Hepatocyte (in vitro differentiated cells): Measurements from ENCODE around the gene RCOR2.

ENCODE experiments used
- EZH2phosphoT487 ChIP-seq: fragments of 200-600 bp; sonication (generic); IDR thresholded peaks from one replicate; pipeline ENCODE4 v1.6.1; 2018; ENCODE audit warnings: antibody characterized with exemption, mild to moderate bottlenecking, low read depth, moderate library complexity; ENCODE audit not compliant: unreplicated experiment, severe bottlenecking
- TF ChIP-seq, protein P1 (sequence below): fragments of 200-600 bp; sonication (generic); IDR thresholded peaks from 2 replicates; pipeline ENCODE4 v1.5.1; 2016; ENCODE audit warnings: antibody characterized with exemption, mild to moderate bottlenecking; ENCODE audit not compliant: poor library complexity

DNA sequence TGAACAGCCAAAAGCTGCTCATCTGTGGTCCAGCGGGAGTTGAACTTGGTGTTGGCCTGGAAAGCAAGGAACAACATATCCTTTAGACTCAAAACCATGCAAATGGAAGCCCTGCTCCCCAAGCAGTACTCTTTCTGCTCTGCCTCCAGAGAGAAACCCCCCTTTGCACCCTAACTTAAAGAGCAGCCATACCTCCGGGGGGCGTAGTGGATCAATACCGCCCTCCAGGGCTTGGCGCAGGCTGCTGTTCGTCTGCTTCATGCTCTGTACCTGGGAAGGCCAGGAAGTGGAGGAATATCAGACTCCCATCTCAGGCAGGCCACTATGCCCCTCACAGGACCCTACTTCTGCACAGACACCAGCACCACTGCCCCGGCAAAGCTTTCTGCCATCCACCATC is 4.3 kb downstream of the RCOR2 start:
- TF ChIP-seq, protein P1, sequence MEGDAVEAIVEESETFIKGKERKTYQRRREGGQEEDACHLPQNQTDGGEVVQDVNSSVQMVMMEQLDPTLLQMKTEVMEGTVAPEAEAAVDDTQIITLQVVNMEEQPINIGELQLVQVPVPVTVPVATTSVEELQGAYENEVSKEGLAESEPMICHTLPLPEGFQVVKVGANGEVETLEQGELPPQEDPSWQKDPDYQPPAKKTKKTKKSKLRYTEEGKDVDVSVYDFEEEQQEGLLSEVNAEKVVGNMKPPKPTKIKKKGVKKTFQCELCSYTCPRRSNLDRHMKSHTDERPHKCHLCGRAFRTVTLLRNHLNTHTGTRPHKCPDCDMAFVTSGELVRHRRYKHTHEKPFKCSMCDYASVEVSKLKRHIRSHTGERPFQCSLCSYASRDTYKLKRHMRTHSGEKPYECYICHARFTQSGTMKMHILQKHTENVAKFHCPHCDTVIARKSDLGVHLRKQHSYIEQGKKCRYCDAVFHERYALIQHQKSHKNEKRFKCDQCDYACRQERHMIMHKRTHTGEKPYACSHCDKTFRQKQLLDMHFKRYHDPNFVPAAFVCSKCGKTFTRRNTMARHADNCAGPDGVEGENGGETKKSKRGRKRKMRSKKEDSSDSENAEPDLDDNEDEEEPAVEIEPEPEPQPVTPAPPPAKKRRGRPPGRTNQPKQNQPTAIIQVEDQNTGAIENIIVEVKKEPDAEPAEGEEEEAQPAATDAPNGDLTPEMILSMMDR: no peak
- no peak for TF ChIP-seq EZH2phosphoT487
